Measurements from ENCODE around the gene ZNF280B.

DNA sequence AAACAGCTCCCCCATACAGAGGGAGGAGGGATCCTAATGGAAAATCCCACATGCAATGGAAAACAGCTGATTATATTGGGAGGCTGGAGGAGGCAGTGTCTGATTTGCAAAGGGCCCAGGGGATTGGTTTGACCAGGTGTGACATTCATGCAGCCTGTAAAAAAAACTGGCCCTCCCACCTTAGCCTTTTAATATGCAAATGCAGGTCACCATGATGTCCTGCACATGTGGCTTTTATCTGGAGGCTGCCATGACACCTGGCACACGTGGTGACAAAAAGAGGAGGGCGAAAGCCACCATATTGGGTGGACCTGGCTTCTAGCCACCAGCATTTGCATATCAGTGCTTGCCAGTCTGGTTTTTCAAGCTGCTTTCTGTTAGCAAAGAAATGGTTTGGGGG, 48.5 kb downstream of the ZNF280B start:
- TF ChIP-seq POLR2A (IDR thresholded peaks at IDR 0.05; ENCODE audit: extremely low read depth, insufficient read length) (no peak), MYC (IDR thresholded peaks at IDR 0.05; ENCODE audit: low read depth, low read length) (no peak)
- TF ChIP-seq, protein P1, sequence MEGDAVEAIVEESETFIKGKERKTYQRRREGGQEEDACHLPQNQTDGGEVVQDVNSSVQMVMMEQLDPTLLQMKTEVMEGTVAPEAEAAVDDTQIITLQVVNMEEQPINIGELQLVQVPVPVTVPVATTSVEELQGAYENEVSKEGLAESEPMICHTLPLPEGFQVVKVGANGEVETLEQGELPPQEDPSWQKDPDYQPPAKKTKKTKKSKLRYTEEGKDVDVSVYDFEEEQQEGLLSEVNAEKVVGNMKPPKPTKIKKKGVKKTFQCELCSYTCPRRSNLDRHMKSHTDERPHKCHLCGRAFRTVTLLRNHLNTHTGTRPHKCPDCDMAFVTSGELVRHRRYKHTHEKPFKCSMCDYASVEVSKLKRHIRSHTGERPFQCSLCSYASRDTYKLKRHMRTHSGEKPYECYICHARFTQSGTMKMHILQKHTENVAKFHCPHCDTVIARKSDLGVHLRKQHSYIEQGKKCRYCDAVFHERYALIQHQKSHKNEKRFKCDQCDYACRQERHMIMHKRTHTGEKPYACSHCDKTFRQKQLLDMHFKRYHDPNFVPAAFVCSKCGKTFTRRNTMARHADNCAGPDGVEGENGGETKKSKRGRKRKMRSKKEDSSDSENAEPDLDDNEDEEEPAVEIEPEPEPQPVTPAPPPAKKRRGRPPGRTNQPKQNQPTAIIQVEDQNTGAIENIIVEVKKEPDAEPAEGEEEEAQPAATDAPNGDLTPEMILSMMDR (IDR thresholded peaks at IDR 0.05; ENCODE audit: low read depth, low read length): no peak
- TF ChIP-seq, protein P2, sequence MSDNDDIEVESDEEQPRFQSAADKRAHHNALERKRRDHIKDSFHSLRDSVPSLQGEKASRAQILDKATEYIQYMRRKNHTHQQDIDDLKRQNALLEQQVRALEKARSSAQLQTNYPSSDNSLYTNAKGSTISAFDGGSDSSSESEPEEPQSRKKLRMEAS (IDR thresholded peaks at IDR 0.05; ENCODE audit: low read depth, low read length): no peak
